GM18499 (cell line): Measurements from ENCODE around the gene C1QTNF1.
"Not testable (repeated sequence)": the region's sequence is repeated elsewhere in the genome, so short reads cannot be mapped to it uniquely, and the experiment has no call there.

ENCODE experiments used
- ATAC-seq: cut with Tn5 transposase; IDR thresholded peaks from one replicate; pipeline ENCODE4 v1.9.1; 2021; ENCODE audit warnings: moderate number of reproducible peaks; ENCODE audit not compliant: insufficient read depth, unreplicated experiment

The C1QTNF1 gene

DNA sequence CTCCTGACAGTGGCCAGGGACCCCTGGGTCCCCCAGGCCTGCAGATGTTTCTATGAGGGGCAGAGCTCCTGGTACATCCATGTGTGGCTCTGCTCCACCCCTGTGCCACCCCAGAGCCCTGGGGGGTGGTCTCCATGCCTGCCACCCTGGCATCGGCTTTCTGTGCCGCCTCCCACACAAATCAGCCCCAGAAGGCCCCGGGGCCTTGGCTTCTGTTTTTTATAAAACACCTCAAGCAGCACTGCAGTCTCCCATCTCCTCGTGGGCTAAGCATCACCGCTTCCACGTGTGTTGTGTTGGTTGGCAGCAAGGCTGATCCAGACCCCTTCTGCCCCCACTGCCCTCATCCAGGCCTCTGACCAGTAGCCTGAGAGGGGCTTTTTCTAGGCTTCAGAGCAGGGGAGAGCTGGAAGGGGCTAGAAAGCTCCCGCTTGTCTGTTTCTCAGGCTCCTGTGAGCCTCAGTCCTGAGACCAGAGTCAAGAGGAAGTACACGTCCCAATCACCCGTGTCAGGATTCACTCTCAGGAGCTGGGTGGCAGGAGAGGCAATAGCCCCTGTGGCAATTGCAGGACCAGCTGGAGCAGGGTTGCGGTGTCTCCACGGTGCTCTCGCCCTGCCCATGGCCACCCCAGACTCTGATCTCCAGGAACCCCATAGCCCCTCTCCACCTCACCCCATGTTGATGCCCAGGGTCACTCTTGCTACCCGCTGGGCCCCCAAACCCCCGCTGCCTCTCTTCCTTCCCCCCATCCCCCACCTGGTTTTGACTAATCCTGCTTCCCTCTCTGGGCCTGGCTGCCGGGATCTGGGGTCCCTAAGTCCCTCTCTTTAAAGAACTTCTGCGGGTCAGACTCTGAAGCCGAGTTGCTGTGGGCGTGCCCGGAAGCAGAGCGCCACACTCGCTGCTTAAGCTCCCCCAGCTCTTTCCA, 25.1 kb downstream of the C1QTNF1 start:
- ATAC-seq, result no peak

GRCh38 chr17:79049821-79050220, 25.9 kb downstream of the C1QTNF1 start:
- no peak for ATAC-seq

GRCh38 chr17:79050551-79050950, 26.6 kb downstream of the C1QTNF1 start:
- no peak for ATAC-seq

DNA sequence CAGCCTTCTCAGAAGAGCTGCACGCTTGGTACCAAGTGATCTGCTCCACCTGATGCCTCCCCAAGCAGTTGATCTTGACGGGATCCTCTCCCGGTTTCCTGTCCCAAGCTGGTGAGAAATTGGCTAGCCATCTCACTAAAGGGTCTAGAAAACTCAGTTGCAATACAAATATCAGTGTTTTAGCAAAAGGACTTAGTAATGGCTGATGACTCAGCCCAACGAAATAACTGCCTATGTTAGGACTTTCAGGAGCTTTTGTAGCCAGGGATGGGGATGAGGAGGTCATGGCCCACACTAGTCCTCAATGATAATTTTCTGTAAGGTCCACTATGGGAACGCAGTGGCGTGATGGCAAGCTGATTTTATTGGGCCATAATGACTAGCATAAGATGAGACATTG, 27.3 kb downstream of the C1QTNF1 start:
- no peak for ATAC-seq

DNA sequence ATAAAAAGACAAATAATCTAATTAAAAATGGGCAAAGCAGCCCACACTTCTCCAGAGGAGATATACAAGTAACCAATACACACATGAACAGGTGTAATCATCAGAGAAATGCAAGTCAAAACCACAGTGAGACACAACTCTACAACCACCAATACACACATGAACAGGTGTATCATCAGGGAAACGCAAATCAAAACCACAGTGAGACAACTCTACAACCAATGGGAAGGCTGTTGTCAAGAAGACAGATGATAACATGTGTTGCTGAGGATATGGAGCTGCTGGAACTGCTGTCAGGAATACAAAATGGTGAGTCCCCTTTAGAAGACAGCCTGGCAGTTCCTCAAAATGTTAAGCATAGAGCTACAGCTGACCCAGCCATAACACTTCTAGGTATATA, 28.2 kb downstream of the C1QTNF1 start:
- ATAC-seq, result no peak

DNA sequence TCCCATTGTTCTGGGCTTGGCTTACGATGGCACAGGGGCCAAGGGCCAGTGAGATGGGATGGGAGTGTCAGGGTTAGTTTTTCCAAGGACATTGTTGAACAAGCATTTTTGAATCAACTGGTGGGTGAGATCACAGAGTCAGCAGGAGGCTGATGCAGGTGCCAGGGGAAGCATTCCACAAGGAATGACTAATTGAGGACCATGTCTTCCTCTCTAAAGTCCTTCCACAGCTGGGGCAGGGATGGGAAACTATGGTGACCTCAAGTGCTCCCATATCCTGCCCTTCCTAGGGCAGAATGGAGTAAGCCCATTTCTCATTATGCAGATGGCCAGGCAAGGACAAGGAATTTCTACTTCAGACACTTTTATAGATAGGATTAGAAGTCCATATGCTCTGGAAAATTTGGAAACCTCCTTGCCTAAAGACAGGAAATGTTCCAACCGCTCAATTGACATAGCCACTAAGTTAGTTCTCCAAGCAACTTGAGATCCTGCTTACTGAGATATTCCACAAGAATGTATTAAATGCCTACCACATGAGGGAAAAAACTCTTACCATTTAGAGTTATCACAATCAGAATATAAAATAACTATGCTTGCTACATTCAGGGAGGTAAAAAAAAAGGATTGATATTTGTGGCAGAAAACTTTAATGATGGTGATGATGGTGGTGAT, 29.4 kb downstream of the C1QTNF1 start:
- ATAC-seq, result no peak

DNA sequence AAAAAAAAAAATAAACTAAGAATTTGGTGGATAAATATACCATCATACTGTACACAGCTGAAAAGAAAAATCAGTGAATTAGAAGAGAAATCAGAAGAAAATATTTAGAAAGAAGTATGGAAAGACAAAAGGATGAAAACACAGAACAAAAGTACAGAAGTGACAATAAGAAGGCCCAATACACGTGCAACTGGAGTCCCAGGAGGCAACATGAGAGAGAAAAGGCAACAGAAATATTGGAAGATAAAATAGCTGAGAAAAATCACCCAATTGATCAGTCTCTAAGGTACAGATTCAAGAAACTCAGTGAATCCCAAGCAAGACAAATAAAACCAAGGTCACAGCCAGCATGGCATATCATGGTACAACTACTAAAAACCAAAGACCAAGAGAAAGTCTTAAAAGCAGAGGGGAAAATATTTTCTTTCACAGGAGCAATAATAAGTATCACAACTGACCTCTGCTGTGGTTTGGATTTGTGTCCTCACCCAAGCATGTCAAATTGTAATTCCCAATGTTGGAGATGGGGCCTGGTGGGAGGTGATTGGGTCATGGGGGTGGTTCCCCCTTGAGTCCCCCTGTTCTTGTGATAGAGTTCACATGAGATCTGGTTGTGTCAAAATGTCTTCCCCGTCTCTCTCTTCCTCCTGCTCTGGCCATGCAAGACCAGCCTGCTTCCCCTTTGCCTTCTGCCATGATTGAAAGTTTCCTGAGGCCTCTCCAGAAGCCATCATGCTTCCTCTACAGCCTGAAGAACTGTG, 30.4 kb downstream of the C1QTNF1 start:
- ATAC-seq, result no peak

DNA sequence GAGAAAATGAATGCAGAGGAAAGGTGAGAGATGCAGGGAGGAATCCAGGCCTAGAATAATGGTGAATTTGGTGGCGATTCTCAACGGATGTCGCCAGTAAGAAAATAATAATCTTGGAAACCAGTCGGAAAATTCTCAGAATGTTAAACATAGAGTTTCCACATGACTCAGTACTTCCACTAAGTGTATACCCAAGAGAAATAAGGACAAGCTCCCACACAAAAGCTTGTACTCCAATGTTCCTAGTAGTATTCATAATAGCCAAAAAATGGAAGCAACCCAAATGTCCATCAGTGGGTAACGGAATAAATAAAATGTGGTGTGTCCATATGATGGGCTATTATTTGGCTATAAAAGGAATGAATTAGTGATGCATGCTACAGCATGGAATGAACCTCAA, 31.2 kb downstream of the C1QTNF1 start:
- ATAC-seq, result no peak

DNA sequence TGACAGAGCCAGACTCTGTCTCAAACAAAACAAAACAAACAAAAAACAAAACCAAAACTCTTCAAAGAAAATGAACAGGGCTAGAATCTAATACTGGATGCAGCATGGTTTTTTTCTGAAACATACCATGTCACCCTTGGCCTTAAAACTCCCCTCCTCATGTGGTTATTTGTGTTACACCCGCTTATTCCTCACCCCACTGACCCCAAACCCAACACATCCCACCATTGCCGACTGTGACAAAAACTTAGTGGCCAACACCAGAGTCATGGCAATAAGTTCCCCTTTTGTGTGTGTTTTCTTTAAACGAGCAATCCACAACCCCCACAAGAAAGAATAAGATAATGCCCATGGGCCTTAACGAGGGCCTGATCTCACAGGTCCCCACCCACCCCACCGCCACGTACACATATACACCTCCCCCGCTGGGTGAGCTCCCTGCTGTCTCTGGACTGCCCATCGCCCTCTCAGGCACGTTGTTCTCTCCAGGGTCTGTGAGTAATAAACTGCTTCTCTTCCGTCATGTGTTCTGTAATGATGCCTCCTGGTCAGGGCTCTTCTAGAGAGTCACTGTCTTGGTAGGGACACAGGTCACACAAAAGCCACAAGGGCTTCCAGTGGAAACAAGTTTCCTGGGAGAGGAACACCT, 33.9 kb downstream of the C1QTNF1 start:
- ATAC-seq, result no peak

DNA sequence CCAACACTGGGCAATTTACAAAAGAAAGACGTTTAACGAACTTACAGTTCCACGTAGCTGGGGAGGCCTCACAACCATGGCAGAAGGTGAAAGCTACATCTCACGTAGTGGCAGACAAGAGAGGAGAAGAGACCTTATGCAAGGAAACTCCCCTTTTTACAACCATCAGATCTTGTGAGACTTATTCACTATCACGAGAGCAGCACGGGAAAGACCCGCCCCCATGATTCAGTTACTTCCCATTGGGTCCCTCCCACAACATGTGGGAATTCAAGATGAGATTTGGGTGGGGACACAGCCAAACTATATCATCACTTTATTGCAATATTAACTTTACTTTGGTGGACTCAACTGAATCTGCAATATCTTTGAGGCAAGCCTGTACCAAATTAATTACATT, 38.7 kb downstream of the C1QTNF1 start:
- no peak for ATAC-seq

DNA sequence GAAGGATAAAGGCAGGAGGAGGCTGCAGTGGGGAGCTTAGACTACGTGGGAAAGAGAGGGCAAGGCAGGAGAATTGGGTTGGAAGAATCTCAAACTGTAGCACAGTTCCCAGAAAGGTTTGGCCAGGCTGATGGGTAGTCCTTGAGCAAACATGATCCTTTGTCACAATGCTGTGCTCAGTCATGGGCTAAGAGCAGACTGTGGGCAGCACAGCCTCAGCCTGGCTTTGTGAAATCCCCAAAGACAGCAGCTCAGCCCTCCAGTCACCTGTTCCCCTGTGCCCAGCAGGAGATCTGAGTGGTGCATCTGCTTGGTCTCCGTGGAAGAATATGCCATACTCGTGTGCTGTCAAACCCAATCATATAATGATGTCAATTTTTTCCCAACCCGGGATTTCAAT, 40.1 kb downstream of the C1QTNF1 start:
- ATAC-seq, result no peak

- ATAC-seq, result no peak
Observed at GRCh38 chr17:79065105-79065670, 41.2 kb downstream of the C1QTNF1 start.

- ATAC-seq, result no peak
Observed at GRCh38 chr17:79066963-79067362, 43.0 kb downstream of the C1QTNF1 start.

GRCh38 chr17:79070266-79070880, 46.4 kb downstream of the C1QTNF1 start:
- ATAC-seq, result no peak

DNA sequence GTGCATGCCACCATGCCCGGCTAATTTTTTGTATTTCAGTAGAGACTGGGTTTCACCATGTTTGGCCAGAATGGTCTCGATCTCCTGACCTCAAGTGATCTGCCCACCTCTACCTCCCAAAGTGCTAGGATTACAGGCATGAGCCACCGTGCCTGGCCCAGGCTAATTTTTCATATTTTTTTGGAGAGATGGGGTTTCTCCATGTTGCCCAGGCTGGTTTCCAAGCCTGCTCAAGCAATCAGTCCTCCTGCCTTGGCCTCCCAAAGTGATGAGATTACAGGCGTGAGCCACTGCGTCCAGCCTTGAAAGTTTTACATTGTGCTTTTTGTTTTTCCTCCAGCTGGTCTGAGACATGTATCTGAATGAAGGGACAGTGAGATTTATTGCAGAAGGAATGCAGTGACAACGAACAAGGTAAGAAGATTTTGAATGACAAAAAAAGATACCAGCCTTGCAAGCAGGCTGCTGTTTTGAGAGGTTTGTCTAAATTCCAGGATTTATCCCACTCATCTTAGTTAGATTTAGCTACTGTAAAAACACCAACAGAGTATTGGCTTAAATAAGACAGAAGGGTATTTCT, 47.3 kb downstream of the C1QTNF1 start:
- ATAC-seq, result no peak

- no peak for ATAC-seq
Observed at GRCh38 chr17:79072544-79072943, 48.6 kb downstream of the C1QTNF1 start.

GRCh38 chr17:79073016-79073705, 49.2 kb downstream of the C1QTNF1 start:
- no peak for ATAC-seq

DNA sequence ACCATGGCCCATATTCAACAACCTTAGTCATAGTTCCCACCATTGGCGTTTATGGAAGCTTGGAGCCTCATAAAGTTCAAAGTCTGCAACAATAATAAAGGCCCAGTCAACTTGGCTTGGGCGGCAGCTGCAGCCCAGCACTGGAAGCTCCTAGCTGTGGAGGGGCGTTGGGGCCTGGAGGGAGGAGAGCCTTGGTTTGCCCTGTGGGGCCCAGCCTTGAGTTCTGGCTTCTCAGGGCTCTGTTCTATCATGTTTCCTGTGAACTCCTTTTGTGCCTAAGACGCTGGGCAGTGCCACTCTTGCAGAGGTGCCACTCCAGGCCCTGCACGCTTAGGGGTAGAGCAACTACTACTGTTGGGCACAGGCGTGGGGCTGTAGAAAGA, 49.7 kb downstream of the C1QTNF1 start:
- ATAC-seq, result no peak

- ATAC-seq, result not testable (repeated sequence)
Observed at GRCh38 chr17:79074121-79074648, 50.2 kb downstream of the C1QTNF1 start.
